Measurements from ENCODE around the gene THSD4.

DNA sequence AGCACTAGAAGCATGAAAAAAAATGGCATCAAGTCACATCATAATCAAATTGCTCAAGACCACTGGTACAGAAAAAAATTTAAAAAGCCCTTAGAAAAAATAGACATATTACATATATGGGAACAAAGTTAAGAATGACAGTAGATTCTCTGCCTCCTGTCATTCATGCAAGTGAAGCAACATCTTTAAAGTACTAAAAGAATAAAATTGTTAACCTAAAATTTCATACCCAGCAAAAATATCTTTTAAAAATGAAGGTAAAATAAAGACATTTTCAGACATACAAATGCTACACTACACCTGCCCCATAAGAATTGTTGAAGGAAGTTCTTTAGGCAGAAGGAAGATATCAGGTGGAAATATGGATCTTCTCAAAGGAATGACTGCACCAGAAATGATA lies 55.9 kb downstream of the THSD4 start:
- TF ChIP-seq SUZ12 (IDR thresholded peaks at IDR 0.05; ENCODE audit: extremely low read depth, insufficient read depth, insufficient read length) (no peak), ZNF274 (IDR thresholded peaks at IDR 0.05; ENCODE audit: low read depth, low read length) (no peak), YY1 (IDR thresholded peaks at IDR 0.05; ENCODE audit: insufficient read depth, insufficient read length) (no peak)

All from NT2/D1 (cell line).